ENCODE data around the gene ANXA2.

ANXA2 gene

DNA sequence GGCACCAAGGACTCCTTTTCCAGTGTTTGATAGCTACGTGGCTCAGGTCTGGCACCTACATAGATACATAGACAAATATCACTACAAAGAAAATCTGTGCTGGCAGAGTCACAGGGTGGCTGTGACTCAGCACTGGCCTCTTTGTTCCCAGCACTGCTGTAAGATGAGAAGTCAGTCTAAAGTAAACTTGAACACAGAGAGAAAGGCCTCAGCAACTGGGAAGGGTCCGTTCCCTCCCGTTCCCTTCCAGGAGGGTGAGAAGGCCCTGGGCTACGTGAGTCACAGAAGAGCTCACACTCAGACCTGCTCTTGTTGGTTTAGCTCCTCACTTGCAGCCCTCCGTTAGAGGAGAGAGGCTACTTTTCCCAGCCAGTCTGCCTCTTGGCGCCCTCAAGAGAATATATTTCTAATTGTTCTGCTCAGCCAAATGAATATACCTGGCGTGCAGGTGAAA, 23.1 kb downstream of the ANXA2 start:
- H4K8ac ChIP-seq (ENCODE audit: low read length): peak overlapping the region; percentile 59
- no peaks in the 10 kb centered on the region for H3K9me3 ChIP-seq (ENCODE audit: control insufficient read depth, low read length)
- no peak overlapping the region for H2BK15ac ChIP-seq (ENCODE audit: low read depth, poor library complexity, severe bottlenecking)
- H2AK5ac ChIP-seq (ENCODE audit: low read length, severe bottlenecking): no peak overlapping the region
- no peaks in the 10 kb centered on the region for H3K27me3 ChIP-seq (ENCODE audit: control insufficient read depth in 1 of 2, insufficient read depth in 1 of 2, low read length in 2 of 2)
- no peak overlapping the region for H2AFZ ChIP-seq (ENCODE audit: low read depth, low read length)
- H3K79me1 ChIP-seq (replicated peaks; ENCODE audit: low read length, poor library complexity, severe bottlenecking): no peaks in the 10 kb centered on the region
- no peak overlapping the region for H2BK120ac ChIP-seq (ENCODE audit: low read depth, low read length)
- H3K4me3 ChIP-seq (ENCODE audit: insufficient read depth in 1 of 2, low read depth in 1 of 2, low read length in 2 of 2): peak overlapping the region in 1 of 2 experiments; percentile 48
- no peak overlapping the region for H3K18ac ChIP-seq (ENCODE audit: low read depth in 1 of 2, low read length in 2 of 2)
- peaks cover 22% of the 10 kb centered on the region for H3K4me1 ChIP-seq (ENCODE audit: control insufficient read depth, insufficient read depth, low read depth, low read length)
- H3K23ac ChIP-seq (ENCODE audit: low read length in 2 of 2): no peak overlapping the region
- peak; percentile 99 for DNase-seq
- no peak overlapping the region for H4K91ac ChIP-seq (ENCODE audit: low read length)
- no peak overlapping the region for H3K4ac ChIP-seq (ENCODE audit: low read depth in 1 of 2, low read length in 2 of 2)
- peaks cover 18 to 85% of the 10 kb centered on the region in 2 experiments for H3K36me3 ChIP-seq (ENCODE audit: control insufficient read depth in 1 of 2, insufficient read depth in 2 of 2, low read depth in 1 of 2, low read length in 2 of 2)
- H3K4me2 ChIP-seq (ENCODE audit: low read length, poor library complexity, severe bottlenecking): no peak overlapping the region
- peak overlapping the region; percentile 85 for H3K9ac ChIP-seq (ENCODE audit: low read length)
- no peak overlapping the region for H2BK5ac ChIP-seq (ENCODE audit: low read depth, low read length, poor library complexity, severe bottlenecking)
- H2BK12ac ChIP-seq (ENCODE audit: low read length in 2 of 2): no peak overlapping the region
- peak overlapping the region; percentile 98 for H3K27ac ChIP-seq (ENCODE audit: low read length, poor library complexity, severe bottlenecking)
- no peak overlapping the region for H3K14ac ChIP-seq (ENCODE audit: low read length in 2 of 2)
- WGBS: 12% methylated on average over 7 of the region's 7 CpGs

DNA sequence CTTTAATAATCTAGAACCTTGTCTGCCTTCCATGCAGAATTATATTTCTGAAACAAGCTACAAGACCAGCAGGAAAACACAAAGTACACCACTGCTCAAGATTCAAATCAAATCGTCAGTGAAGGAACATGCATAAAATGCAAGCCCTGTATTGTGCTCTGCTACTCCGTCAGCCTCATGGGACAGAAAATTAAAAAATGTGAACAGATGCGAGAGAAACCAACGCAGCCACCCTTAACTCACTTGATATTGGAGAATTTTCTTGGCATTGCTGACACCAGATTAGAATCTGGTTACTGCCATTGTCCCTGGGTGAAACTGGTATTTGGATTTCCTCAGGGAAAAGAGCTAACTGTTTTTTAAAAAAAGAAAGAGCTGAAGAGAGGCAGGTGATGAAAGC, 23.6 kb downstream of the ANXA2 start:
- H2BK12ac ChIP-seq (ENCODE audit: low read length in 2 of 2): no peak overlapping the region
- peak overlapping the region; percentile 85 for H3K9ac ChIP-seq (ENCODE audit: low read length)
- no peak for DNase-seq
- H2BK120ac ChIP-seq (ENCODE audit: low read depth, low read length): no peak overlapping the region
- peaks cover 22% of the 10 kb centered on the region for H3K4me1 ChIP-seq (ENCODE audit: control insufficient read depth, insufficient read depth, low read depth, low read length)
- H2BK15ac ChIP-seq (ENCODE audit: low read depth, poor library complexity, severe bottlenecking): no peak overlapping the region
- H2AK5ac ChIP-seq (ENCODE audit: low read length, severe bottlenecking): no peak overlapping the region
- H3K36me3 ChIP-seq (ENCODE audit: control insufficient read depth in 1 of 2, insufficient read depth in 2 of 2, low read depth in 1 of 2, low read length in 2 of 2): peaks cover 18 to 85% of the 10 kb centered on the region in 2 experiments
- H3K4me3 ChIP-seq (ENCODE audit: insufficient read depth in 1 of 2, low read depth in 1 of 2, low read length in 2 of 2): peak overlapping the region in 1 of 2 experiments; percentile 48
- H2AFZ ChIP-seq (ENCODE audit: low read depth, low read length): no peak overlapping the region
- H4K8ac ChIP-seq (ENCODE audit: low read length): no peak overlapping the region
- H3K9me3 ChIP-seq (ENCODE audit: control insufficient read depth, low read length): no peaks in the 10 kb centered on the region
- no peak overlapping the region for H3K14ac ChIP-seq (ENCODE audit: low read length in 2 of 2)
- H3K18ac ChIP-seq (ENCODE audit: low read depth in 1 of 2, low read length in 2 of 2): no peak overlapping the region
- no peak overlapping the region for H3K4ac ChIP-seq (ENCODE audit: low read depth in 1 of 2, low read length in 2 of 2)
- no peaks in the 10 kb centered on the region for H3K27me3 ChIP-seq (ENCODE audit: control insufficient read depth in 1 of 2, insufficient read depth in 1 of 2, low read length in 2 of 2)
- H4K91ac ChIP-seq (ENCODE audit: low read length): no peak overlapping the region
- H3K23ac ChIP-seq (ENCODE audit: low read length in 2 of 2): no peak overlapping the region
- no peaks in the 10 kb centered on the region for H3K79me1 ChIP-seq (replicated peaks; ENCODE audit: low read length, poor library complexity, severe bottlenecking)
- peak overlapping the region; percentile 98 for H3K27ac ChIP-seq (ENCODE audit: low read length, poor library complexity, severe bottlenecking)
- H2BK5ac ChIP-seq (ENCODE audit: low read depth, low read length, poor library complexity, severe bottlenecking): no peak overlapping the region
- 94% methylated on average over 4 of the region's 4 CpGs for WGBS
- H3K4me2 ChIP-seq (ENCODE audit: low read length, poor library complexity, severe bottlenecking): no peak overlapping the region

DNA sequence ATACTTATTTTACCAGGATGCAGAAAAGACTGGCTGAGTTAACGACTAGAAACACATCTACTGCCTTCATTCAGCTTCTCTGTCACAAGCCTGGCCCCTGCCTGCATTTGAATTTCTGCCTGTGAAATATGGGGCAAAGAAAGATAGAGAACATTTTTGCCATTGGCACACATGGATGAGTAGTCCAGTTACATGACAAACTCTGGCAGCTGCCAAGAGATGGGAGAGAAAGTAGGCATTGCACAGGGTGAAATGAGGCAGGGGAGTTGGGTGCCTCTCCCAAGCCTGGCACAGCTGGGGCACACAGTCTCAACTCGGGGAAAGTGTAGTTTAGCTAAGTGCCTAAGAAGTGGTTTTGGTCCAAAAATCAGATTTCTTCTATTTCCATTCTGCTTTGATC, 24.0 kb downstream of the ANXA2 start:
- Histone ChIP-seq H3K14ac (ENCODE audit: low read length in 2 of 2) (peak overlapping the region in 1 of 2 experiments; percentile 19), H3K4ac (ENCODE audit: low read depth in 1 of 2, low read length in 2 of 2) (peak overlapping the region in 1 of 2 experiments; percentile 35), H3K4me1 (ENCODE audit: control insufficient read depth, insufficient read depth, low read depth, low read length) (peaks cover 23% of the 10 kb centered on the region), H2BK5ac (ENCODE audit: low read depth, low read length, poor library complexity, severe bottlenecking) (no peak overlapping the region), H3K79me1 (replicated peaks; ENCODE audit: low read length, poor library complexity, severe bottlenecking) (no peaks in the 10 kb centered on the region), H3K27ac (ENCODE audit: low read length, poor library complexity, severe bottlenecking) (peak overlapping the region; percentile 98), H4K91ac (ENCODE audit: low read length) (no peak overlapping the region), H3K27me3 (ENCODE audit: control insufficient read depth in 1 of 2, insufficient read depth in 1 of 2, low read length in 2 of 2) (no peaks in the 10 kb centered on the region), H2BK12ac (ENCODE audit: low read length in 2 of 2) (no peak overlapping the region), H3K23ac (ENCODE audit: low read length in 2 of 2) (no peak overlapping the region), H3K36me3 (ENCODE audit: control insufficient read depth in 1 of 2, insufficient read depth in 2 of 2, low read depth in 1 of 2, low read length in 2 of 2) (peaks cover 18 to 88% of the 10 kb centered on the region in 2 experiments), H4K8ac (ENCODE audit: low read length) (no peak overlapping the region), H2AFZ (ENCODE audit: low read depth, low read length) (no peak overlapping the region), H3K18ac (ENCODE audit: low read depth in 1 of 2, low read length in 2 of 2) (peak overlapping the region in 1 of 2 experiments; percentile 79), H3K9ac (ENCODE audit: low read length) (peak overlapping the region; percentile 85), H3K4me3 (ENCODE audit: insufficient read depth in 1 of 2, low read depth in 1 of 2, low read length in 2 of 2) (peak overlapping the region in 1 of 2 experiments; percentile 48), H2AK5ac (ENCODE audit: low read length, severe bottlenecking) (peak overlapping the region; percentile 62), H3K9me3 (ENCODE audit: control insufficient read depth, low read length) (no peaks in the 10 kb centered on the region), H2BK15ac (ENCODE audit: low read depth, poor library complexity, severe bottlenecking) (no peak overlapping the region), H3K4me2 (ENCODE audit: low read length, poor library complexity, severe bottlenecking) (no peak overlapping the region), H2BK120ac (ENCODE audit: low read depth, low read length) (peak overlapping the region; percentile 85)
- WGBS: 100% methylated on average over 1 of the region's 2 CpGs
- DNase-seq: no peak

DNA sequence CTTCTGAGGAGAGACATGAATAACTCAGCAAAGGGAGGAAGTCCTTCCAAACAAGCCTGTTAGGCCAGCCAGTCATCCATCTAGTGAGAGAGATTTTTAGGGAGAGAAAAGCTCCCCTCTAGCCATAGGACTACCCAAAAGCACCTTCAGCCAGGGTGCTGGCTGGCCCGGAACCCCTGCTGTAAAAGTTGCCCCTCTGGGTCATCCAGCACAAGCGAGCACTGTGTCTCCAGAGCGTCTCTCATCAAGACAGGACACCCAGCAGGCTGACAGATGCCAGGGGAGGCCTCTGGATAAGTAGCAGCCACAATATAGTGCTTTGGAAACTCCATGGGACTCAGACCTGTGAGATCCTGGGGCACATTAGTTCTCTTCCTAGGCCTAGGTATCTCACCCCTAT, 24.5 kb downstream of the ANXA2 start:
- Histone ChIP-seq H4K91ac (ENCODE audit: low read length) (no peak overlapping the region), H3K18ac (ENCODE audit: low read depth in 1 of 2, low read length in 2 of 2) (peak overlapping the region in 1 of 2 experiments; percentile 71), H3K4me1 (ENCODE audit: control insufficient read depth, insufficient read depth, low read depth, low read length) (peaks cover 23% of the 10 kb centered on the region), H3K27ac (ENCODE audit: low read length, poor library complexity, severe bottlenecking) (peak overlapping the region; percentile 98), H2AK5ac (ENCODE audit: low read length, severe bottlenecking) (peak overlapping the region; percentile 74), H2AFZ (ENCODE audit: low read depth, low read length) (no peak overlapping the region), H4K8ac (ENCODE audit: low read length) (peak overlapping the region; percentile 65), H3K4me2 (ENCODE audit: low read length, poor library complexity, severe bottlenecking) (no peak overlapping the region), H2BK120ac (ENCODE audit: low read depth, low read length) (peak overlapping the region; percentile 85), H2BK5ac (ENCODE audit: low read depth, low read length, poor library complexity, severe bottlenecking) (peak overlapping the region; percentile 24), H3K4ac (ENCODE audit: low read depth in 1 of 2, low read length in 2 of 2) (peak overlapping the region in 1 of 2 experiments; percentile 60), H3K79me1 (replicated peaks; ENCODE audit: low read length, poor library complexity, severe bottlenecking) (no peaks in the 10 kb centered on the region), H2BK12ac (ENCODE audit: low read length in 2 of 2) (no peak overlapping the region), H3K36me3 (ENCODE audit: control insufficient read depth in 1 of 2, insufficient read depth in 2 of 2, low read depth in 1 of 2, low read length in 2 of 2) (peaks cover 18 to 89% of the 10 kb centered on the region in 2 experiments), H3K14ac (ENCODE audit: low read length in 2 of 2) (no peak overlapping the region), H3K4me3 (ENCODE audit: insufficient read depth in 1 of 2, low read depth in 1 of 2, low read length in 2 of 2) (no peak overlapping the region), H3K9ac (ENCODE audit: low read length) (peak overlapping the region; percentile 85), H2BK15ac (ENCODE audit: low read depth, poor library complexity, severe bottlenecking) (peak overlapping the region; percentile 75), H3K27me3 (ENCODE audit: control insufficient read depth in 1 of 2, insufficient read depth in 1 of 2, low read length in 2 of 2) (no peaks in the 10 kb centered on the region), H3K23ac (ENCODE audit: low read length in 2 of 2) (no peak overlapping the region), H3K9me3 (ENCODE audit: control insufficient read depth, low read length) (no peaks in the 10 kb centered on the region)
- 98% methylated on average over 3 of the region's 3 CpGs for WGBS
- peak; percentile 36 for DNase-seq

All from mesenchymal stem cell (in vitro differentiated cells and primary cell).